Trophoblast cell (in vitro differentiated cells and primary cell): ENCODE data around the gene FANCC.

Source experiments
- DNase-seq, 2 donors: peaks; one replicate each; pipeline ENCODE4 v3.0.0-alpha.2; 2016
- H2AFZ ChIP-seq: 2 replicates; pipeline ENCODE4 v1.6.1; 2013; ENCODE audit warnings: low read length, moderate library complexity, mild to moderate bottlenecking; ENCODE audit not compliant: insufficient read depth, poor library complexity
- H2AK5ac ChIP-seq: 2 replicates; pipeline ENCODE4 v1.6.1; 2013; ENCODE audit warnings: mild to moderate bottlenecking, low read length
- H2BK120ac ChIP-seq: 2 replicates; pipeline ENCODE4 v1.6.1; 2013; ENCODE audit warnings: low read length, mild to moderate bottlenecking, moderate library complexity; ENCODE audit not compliant: insufficient read depth, poor library complexity
- H2BK12ac ChIP-seq: 2 replicates; pipeline ENCODE4 v1.6.1; 2013; ENCODE audit warnings: mild to moderate bottlenecking, low read length, moderate library complexity
- H2BK5ac ChIP-seq: 2 replicates; pipeline ENCODE4 v1.6.1; 2013; ENCODE audit warnings: low read length, low read depth, moderate library complexity, mild to moderate bottlenecking; ENCODE audit not compliant: poor library complexity
- H3K14ac ChIP-seq: 2 replicates; pipeline ENCODE4 v1.6.1; 2013; ENCODE audit warnings: mild to moderate bottlenecking, low read length
- H3K18ac ChIP-seq: 2 replicates; pipeline ENCODE4 v1.6.1; 2013; ENCODE audit warnings: mild to moderate bottlenecking, low read length
- H3K23ac ChIP-seq: 2 replicates; pipeline ENCODE4 v1.6.1; 2013; ENCODE audit warnings: low read length
- H3K27ac ChIP-seq: 2 replicates; pipeline ENCODE4 v1.5.1; 2013; ENCODE audit warnings: low read depth, mild to moderate bottlenecking, inconsistent platforms, low read length, moderate library complexity
- H3K27me3 ChIP-seq: 2 replicates; pipeline ENCODE4 v1.6.1; 2013; ENCODE audit warnings: inconsistent platforms, mild to moderate bottlenecking, low read length, moderate library complexity; ENCODE audit not compliant: insufficient read depth
- H3K36me3 ChIP-seq, 2 experiments: 1 replicate in 1 of 2; 2 replicates in 1 of 2; pipeline ENCODE4 v1.6.1; 2013; ENCODE audit warnings: low read length in 2 of 2, mild to moderate bottlenecking in 2 of 2, moderate library complexity in 1 of 2; ENCODE audit not compliant: insufficient read depth in 2 of 2, control insufficient read depth in 1 of 2
- H3K4ac ChIP-seq: 2 replicates; pipeline ENCODE4 v1.6.1; 2013; ENCODE audit warnings: low read depth, mild to moderate bottlenecking, low read length, moderate library complexity
- H3K4me1 ChIP-seq, 2 experiments: 1 replicate in 1 of 2; 2 replicates in 1 of 2; pipeline ENCODE4 v1.6.1; 2013; ENCODE audit warnings: low read length in 2 of 2, mild to moderate bottlenecking in 2 of 2, moderate library complexity in 1 of 2; ENCODE audit not compliant: insufficient read depth in 2 of 2, control insufficient read depth in 1 of 2
- H3K4me2 ChIP-seq: 2 replicates; pipeline ENCODE4 v1.6.1; 2013; ENCODE audit warnings: inconsistent platforms, mild to moderate bottlenecking, low read length, moderate library complexity
- H3K4me3 ChIP-seq: 2 replicates; pipeline ENCODE4 v1.5.1; 2013; ENCODE audit warnings: mild to moderate bottlenecking, low read depth, low read length, inconsistent platforms
- H3K79me1 ChIP-seq: one replicate; pipeline ENCODE4 v1.6.1; 2013; ENCODE audit warnings: low read length
- H3K79me2 ChIP-seq: 2 replicates; pipeline ENCODE4 v1.6.1; 2013; ENCODE audit warnings: low read length, mild to moderate bottlenecking; ENCODE audit not compliant: control insufficient read depth, insufficient read depth, poor library complexity
- H3K9ac ChIP-seq: 2 replicates; pipeline ENCODE4 v1.6.1; 2013; ENCODE audit warnings: mild to moderate bottlenecking, low read length
- H3K9me3 ChIP-seq: 2 replicates; pipeline ENCODE4 v1.6.1; 2013; ENCODE audit warnings: low read depth, mild to moderate bottlenecking, control low read depth, inconsistent platforms, low read length; ENCODE audit not compliant: insufficient read depth
- H4K12ac ChIP-seq: 2 replicates; pipeline ENCODE4 v1.6.1; 2013; ENCODE audit warnings: low read depth, mild to moderate bottlenecking, low read length, moderate library complexity
- H4K8ac ChIP-seq: 2 replicates; pipeline ENCODE4 v1.6.1; 2013; ENCODE audit warnings: low read depth, mild to moderate bottlenecking, low read length, moderate library complexity
- H4K91ac ChIP-seq: one replicate; pipeline ENCODE4 v1.6.1; 2013; ENCODE audit warnings: low read depth, mild to moderate bottlenecking, low read length, moderate library complexity
- WGBS: extraction: QIAGEN DNeasy Blood & Tissue Kit; methylation state at CpG from one replicate; pipeline ENCODE4 v1.1.7; 2013; ENCODE audit warnings: missing lambda C conversion rate; ENCODE audit not compliant: insufficient read length, insufficient coverage; ENCODE audit errors: extremely low coverage; 5-methylcytosine and 5-hydroxymethylcytosine counted together

Gene FANCC

DNA sequence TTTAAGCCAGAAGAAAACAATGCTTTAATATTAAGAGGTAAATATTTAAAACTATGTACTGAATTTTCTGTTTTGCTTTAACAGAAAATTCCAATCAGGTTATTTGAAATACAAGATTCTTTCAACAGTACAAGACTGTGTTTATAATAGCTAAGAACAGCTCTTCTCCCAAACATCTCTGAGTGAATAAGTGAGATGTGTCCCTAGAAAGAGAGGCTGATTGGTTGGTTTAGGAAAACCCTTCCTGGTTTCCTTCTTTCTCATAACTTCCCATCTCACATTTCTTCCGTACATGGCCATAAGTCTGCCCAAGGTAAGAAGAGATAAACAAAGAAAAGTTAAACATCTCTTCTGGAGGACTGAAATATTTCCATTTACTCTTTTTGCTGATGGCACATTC is 145.9 kb downstream of the FANCC start:
- Histone ChIP-seq H2AK5ac (no peak overlapping the region), H2BK12ac (no peak overlapping the region), H4K8ac (no peak overlapping the region), H3K18ac (no peak overlapping the region), H4K91ac (no peak overlapping the region), H3K4ac (no peak overlapping the region), H3K79me2 (no peaks in the 10 kb centered on the region), H3K23ac (no peak overlapping the region), H3K9me3 (no peaks in the 10 kb centered on the region), H3K79me1 (peaks cover 2% of the 10 kb centered on the region), H3K4me3 (no peak overlapping the region), H3K4me1 (peaks cover 0 to 4% of the 10 kb centered on the region in 2 experiments), H2BK120ac (no peak overlapping the region), H4K12ac (no peak overlapping the region), H3K14ac (no peak overlapping the region), H2AFZ (no peak overlapping the region), H3K4me2 (no peak overlapping the region), H3K9ac (no peak overlapping the region), H3K36me3 (no peaks in the 10 kb centered on the region), H3K27me3 (no peaks in the 10 kb centered on the region), H3K27ac (no peak overlapping the region), H2BK5ac (no peak overlapping the region)
- no peak for DNase-seq
- no CpG with 5 or more reads among the region's 1 CpG for WGBS

DNA sequence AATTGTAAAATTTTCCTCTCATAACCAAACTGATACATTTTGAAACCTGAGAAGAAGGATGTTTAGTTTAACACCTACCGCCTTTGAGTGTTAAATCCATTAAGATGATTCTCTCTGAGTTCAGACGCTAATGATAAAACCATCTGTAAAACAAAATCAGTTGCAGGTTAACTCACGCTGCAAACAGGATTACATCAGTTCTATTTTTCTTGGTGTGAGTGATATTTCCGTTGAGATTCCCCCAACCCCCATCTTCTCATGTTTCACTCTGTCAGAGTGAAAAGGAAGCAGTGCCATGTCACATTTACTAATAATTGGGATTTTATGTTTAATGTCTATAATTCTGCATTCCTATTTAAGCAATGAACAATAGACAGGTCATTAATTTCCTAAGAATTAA is 146.5 kb downstream of the FANCC start:
- H3K79me1 ChIP-seq: peaks cover 2% of the 10 kb centered on the region

DNA sequence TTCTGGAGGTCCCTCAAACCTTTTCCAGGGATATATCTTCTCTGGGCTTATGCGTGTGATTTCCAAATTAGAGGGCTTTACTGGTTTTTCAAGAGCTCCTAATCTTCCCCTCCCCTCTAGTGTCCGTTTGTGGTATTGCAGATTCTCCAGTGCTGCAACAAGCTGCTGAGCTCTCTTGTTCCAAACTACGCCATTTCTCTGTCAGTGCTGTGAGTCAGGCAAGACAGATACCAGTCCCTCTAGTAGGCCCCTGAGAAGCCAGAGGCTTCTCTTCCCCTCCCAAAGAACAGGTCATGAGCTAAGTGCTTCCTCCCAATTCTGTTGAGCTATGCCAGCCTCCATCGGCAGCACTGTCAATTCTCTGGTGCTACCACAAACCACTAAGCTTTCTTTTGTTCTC is 149.5 kb downstream of the FANCC start:
- H3K4ac ChIP-seq: no peak overlapping the region
- H2BK5ac ChIP-seq: no peak overlapping the region
- H3K4me3 ChIP-seq: no peak overlapping the region
- no peak overlapping the region for H3K4me2 ChIP-seq
- no peak overlapping the region for H4K8ac ChIP-seq
- H3K23ac ChIP-seq: no peak overlapping the region
- H2BK12ac ChIP-seq: no peak overlapping the region
- no peak overlapping the region for H4K91ac ChIP-seq
- H2AFZ ChIP-seq: no peak overlapping the region
- no peaks in the 10 kb centered on the region for H3K27me3 ChIP-seq
- H2AK5ac ChIP-seq: no peak overlapping the region
- no peak overlapping the region for H2BK120ac ChIP-seq
- DNase-seq: peak; percentile 74 to 94
- H3K18ac ChIP-seq: no peak overlapping the region
- peaks cover 2% of the 10 kb centered on the region for H3K79me1 ChIP-seq
- no CpG with 5 or more reads among the region's 4 CpGs for WGBS
- H3K79me2 ChIP-seq: no peaks in the 10 kb centered on the region
- no peak overlapping the region for H3K27ac ChIP-seq
- no peak overlapping the region for H3K9ac ChIP-seq
- H3K4me1 ChIP-seq: peaks cover 0 to 4% of the 10 kb centered on the region in 2 experiments
- no peak overlapping the region for H4K12ac ChIP-seq
- no peak overlapping the region for H3K14ac ChIP-seq
- H3K36me3 ChIP-seq: peaks cover 0 to 3% of the 10 kb centered on the region in 2 experiments
- H3K9me3 ChIP-seq: no peaks in the 10 kb centered on the region

More for the DNA sequence above, 146.5 kb downstream of the FANCC start:
- no peak overlapping the region for H4K12ac ChIP-seq
- H3K9ac ChIP-seq: no peak overlapping the region
- WGBS: no CpG with 5 or more reads among the region's 4 CpGs
- H3K14ac ChIP-seq: no peak overlapping the region
- H3K27ac ChIP-seq: no peak overlapping the region
- no peaks in the 10 kb centered on the region for H3K9me3 ChIP-seq
- H2BK5ac ChIP-seq: no peak overlapping the region
- H2AK5ac ChIP-seq: no peak overlapping the region
- H3K4me2 ChIP-seq: no peak overlapping the region
- DNase-seq: no peak
- no peak overlapping the region for H4K91ac ChIP-seq
- H4K8ac ChIP-seq: no peak overlapping the region
- no peaks in the 10 kb centered on the region for H3K79me2 ChIP-seq
- H3K4ac ChIP-seq: no peak overlapping the region
- H3K18ac ChIP-seq: no peak overlapping the region
- no peak overlapping the region for H3K4me3 ChIP-seq
- H3K36me3 ChIP-seq: no peaks in the 10 kb centered on the region
- no peak overlapping the region for H2AFZ ChIP-seq
- no peaks in the 10 kb centered on the region for H3K27me3 ChIP-seq
- H3K23ac ChIP-seq: no peak overlapping the region
- no peak overlapping the region for H2BK120ac ChIP-seq
- H2BK12ac ChIP-seq: no peak overlapping the region
- H3K4me1 ChIP-seq: peaks cover 0 to 4% of the 10 kb centered on the region in 2 experiments

DNA sequence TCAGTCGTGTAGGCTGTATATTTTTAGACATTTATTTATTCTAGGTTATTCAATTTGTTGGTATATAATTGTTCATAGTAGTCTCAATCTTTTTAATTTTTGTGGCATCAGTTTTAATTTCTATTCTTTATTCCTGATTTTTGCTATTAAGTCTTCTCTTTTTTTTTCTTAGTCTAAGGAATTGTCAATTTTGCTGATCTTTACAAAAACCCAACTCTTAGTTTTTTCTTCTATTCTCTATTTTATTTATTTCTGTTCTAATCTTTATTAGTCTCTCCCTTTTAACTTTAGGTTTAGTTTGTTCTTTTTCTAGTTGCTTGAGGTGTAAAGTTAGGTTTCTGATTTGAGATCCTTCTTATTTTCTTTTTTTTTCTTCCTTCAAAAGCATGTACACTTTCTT is 152.5 kb downstream of the FANCC start:
- Histone ChIP-seq H3K36me3 (peaks cover 0 to 3% of the 10 kb centered on the region in 2 experiments), H4K12ac (no peak overlapping the region), H3K27ac (no peak overlapping the region), H2BK12ac (no peak overlapping the region), H3K4ac (no peak overlapping the region), H3K27me3 (no peaks in the 10 kb centered on the region), H3K9ac (no peak overlapping the region), H3K4me2 (no peak overlapping the region), H3K9me3 (no peaks in the 10 kb centered on the region), H4K91ac (no peak overlapping the region), H3K79me1 (peaks cover 2% of the 10 kb centered on the region), H4K8ac (no peak overlapping the region), H3K79me2 (no peaks in the 10 kb centered on the region), H3K4me1 (peaks cover 0 to 4% of the 10 kb centered on the region in 2 experiments), H2BK5ac (no peak overlapping the region), H3K4me3 (no peak overlapping the region), H3K18ac (no peak overlapping the region), H2BK120ac (no peak overlapping the region), H2AK5ac (no peak overlapping the region), H3K14ac (no peak overlapping the region), H3K23ac (no peak overlapping the region), H2AFZ (no peak overlapping the region)
- DNase-seq: no peak
- WGBS: no CpG with 5 or more reads among the region's 1 CpG
